IMR-90 (cell line): ENCODE measurements around the gene TTC28. TPM values are rescaled to one million over a fixed set of nuclear protein-coding genes. Genes with fewer than 3 reads are reported as not detected.

Experiments
- ATAC-seq: fragments of 200-7000 bp; cut with Tn5 transposase; 2 replicates; pipeline ENCODE4 v1.9.1; 2020; ENCODE audit warnings: low read depth, mild to moderate bottlenecking, moderate library complexity
- BruUV-seq: library from RNA; stranded (reverse); fragments of 400-500 nt; replicated peaks from 2 replicates; lab custom pipeline; 2021; lab: Mats Ljungman, UMichigan
- CTCF ChIA-PET: fragments of 300-600 bp; formaldehyde crosslinking; extraction: SDS; loops from one replicate; lab custom pipeline; 2021; ENCODE audit warnings: antibody characterized with exemption; lab: Yijun Ruan, JAX
- POLR2A ChIA-PET: fragments of 300-600 bp; sonication (Branson Sonifier 250); formaldehyde crosslinking; loops from one replicate; lab custom pipeline; 2022; ENCODE audit warnings: antibody characterized with exemption; ENCODE audit not compliant: unreplicated experiment; lab: Charles Lee
- DNase-seq: peaks from one replicate; pipeline ENCODE4 v3.0.0; 2013
- H2AFZ ChIP-seq: replicated peaks from 2 replicates; pipeline ENCODE3; 2013; ENCODE audit warnings: low read length, mild to moderate bottlenecking; ENCODE audit not compliant: poor library complexity
- H2AK5ac ChIP-seq: 2 replicates; pipeline ENCODE4 v1.6.1; 2013; ENCODE audit warnings: low read depth, low read length, inconsistent platforms
- H2AK9ac ChIP-seq: replicated peaks from 2 replicates; pipeline ENCODE3; 2013; ENCODE audit warnings: mild to moderate bottlenecking, low read depth, low read length, moderate library complexity; ENCODE audit not compliant: poor library complexity
- H2BK120ac ChIP-seq: 2 replicates; pipeline ENCODE4 v1.6.1; 2013; ENCODE audit warnings: low read depth, low read length, inconsistent platforms
- H2BK15ac ChIP-seq: 3 replicates; pipeline ENCODE4 v1.6.1; 2013; ENCODE audit warnings: low read depth, low read length, inconsistent platforms
- H2BK20ac ChIP-seq: 2 replicates; pipeline ENCODE4 v1.6.1; 2013; ENCODE audit warnings: low read depth, mild to moderate bottlenecking, inconsistent platforms, low read length, moderate library complexity
- H2BK5ac ChIP-seq: 2 replicates; pipeline ENCODE4 v1.6.1; 2013; ENCODE audit warnings: mild to moderate bottlenecking, low read depth, low read length, inconsistent platforms; ENCODE audit not compliant: poor library complexity, severe bottlenecking
- H3K14ac ChIP-seq: replicated peaks from 2 replicates; pipeline ENCODE4 v1.6.1; 2013; ENCODE audit warnings: low read depth, low read length, inconsistent platforms
- H3K18ac ChIP-seq: 2 replicates; pipeline ENCODE4 v1.6.1; 2013; ENCODE audit warnings: low read depth, low read length, control low read depth
- H3K23ac ChIP-seq: 2 replicates; pipeline ENCODE4 v1.6.1; 2013; ENCODE audit warnings: low read depth, low read length, inconsistent platforms
- H3K27ac ChIP-seq: 2 replicates; pipeline ENCODE4 v1.5.1; 2013; ENCODE audit warnings: mild to moderate bottlenecking, control low read depth, low read length; ENCODE audit not compliant: insufficient read depth
- H3K27me3 ChIP-seq: 2 replicates; pipeline ENCODE4 v1.6.1; 2013; ENCODE audit warnings: low read length; ENCODE audit not compliant: control insufficient read depth, insufficient read depth
- H3K36me3 ChIP-seq: 2 replicates; pipeline ENCODE4 v1.6.1; 2013; ENCODE audit warnings: low read length, mixed read lengths; ENCODE audit not compliant: control insufficient read depth, insufficient read depth
- H3K4ac ChIP-seq: 2 replicates; pipeline ENCODE4 v1.6.1; 2013; ENCODE audit warnings: low read depth, low read length, inconsistent platforms
- H3K4me1 ChIP-seq: 2 replicates; pipeline ENCODE4 v1.6.1; 2013; ENCODE audit warnings: low read length, mixed read lengths; ENCODE audit not compliant: control insufficient read depth, insufficient read depth
- H3K4me2 ChIP-seq: 2 replicates; pipeline ENCODE4 v1.6.1; 2013; ENCODE audit warnings: low read depth, mild to moderate bottlenecking, control low read depth, low read length, moderate library complexity
- H3K4me3 ChIP-seq: 2 replicates; pipeline ENCODE4 v1.5.1; 2013; ENCODE audit warnings: low read depth, mild to moderate bottlenecking, control low read depth, low read length, moderate library complexity; ENCODE audit not compliant: insufficient read depth
- H3K56ac ChIP-seq: 2 replicates; pipeline ENCODE4 v1.6.1; 2013; ENCODE audit warnings: low read length, inconsistent platforms; ENCODE audit not compliant: insufficient read depth; ENCODE audit errors: extremely low read depth
- H3K79me1 ChIP-seq, 2 experiments: 2 replicates each; pipeline ENCODE4 v1.6.1; 2013; ENCODE audit warnings: low read length in 2 of 2, inconsistent platforms in 1 of 2, low read depth in 1 of 2
- H3K9ac ChIP-seq: 2 replicates; pipeline ENCODE4 v1.6.1; 2013; ENCODE audit warnings: low read depth, low read length, control low read depth
- H3K9me1 ChIP-seq: 2 replicates; pipeline ENCODE4 v1.6.1; 2013; ENCODE audit warnings: low read length, inconsistent platforms; ENCODE audit not compliant: insufficient read depth
- H3K9me3 ChIP-seq: 2 replicates; pipeline ENCODE4 v1.6.1; 2013; ENCODE audit warnings: low read length; ENCODE audit not compliant: control insufficient read depth, insufficient read depth
- H4K20me1 ChIP-seq: 2 replicates; pipeline ENCODE4 v1.6.1; 2013; ENCODE audit warnings: low read length, inconsistent platforms; ENCODE audit not compliant: insufficient read depth
- H4K5ac ChIP-seq: 2 replicates; pipeline ENCODE4 v1.6.1; 2013; ENCODE audit warnings: mild to moderate bottlenecking, low read depth, low read length, control low read depth
- H4K8ac ChIP-seq, 2 experiments: 2 replicates each; pipeline ENCODE4 v1.6.1; 2013; ENCODE audit warnings: low read depth in 2 of 2, low read length in 2 of 2, control low read depth in 1 of 2, inconsistent platforms in 1 of 2
- H4K91ac ChIP-seq: 2 replicates; pipeline ENCODE4 v1.6.1; 2013; ENCODE audit warnings: low read depth, low read length, inconsistent platforms; ENCODE audit not compliant: insufficient read depth
- BHLHE40 ChIP-seq: fragments of 150-350 bp; IDR thresholded peaks from 2 replicates; pipeline ENCODE4 v1.6.1; 2016; ENCODE audit warnings: mild to moderate bottlenecking, low read depth, low read length
- CEBPB ChIP-seq: IDR thresholded peaks from 2 replicates; pipeline ENCODE4 v1.6.1; 2012; ENCODE audit warnings: low read depth, low read length, improper control_type of control experiment
- CHD1 ChIP-seq: IDR thresholded peaks from 2 replicates; pipeline ENCODE4 v1.6.1; 2012; ENCODE audit warnings: low read depth, low read length, improper control_type of control experiment
- CTCF ChIP-seq: conservative IDR thresholded peaks from 2 replicates; pipeline ENCODE4 v1.5.1; 2012; ENCODE audit warnings: mild to moderate bottlenecking, low read depth, low read length, improper control_type of control experiment
- FOS ChIP-seq: fragments of 150-350 bp; IDR thresholded peaks from 2 replicates; pipeline ENCODE4 v1.6.1; 2016; ENCODE audit warnings: low read depth, low read length
- MAFK ChIP-seq: IDR thresholded peaks from 2 replicates; pipeline ENCODE4 v1.6.1; 2012; ENCODE audit warnings: low read depth, low read length, improper control_type of control experiment
- MAZ ChIP-seq: IDR thresholded peaks from 2 replicates; pipeline ENCODE4 v1.6.1; 2012; ENCODE audit warnings: low read depth, mild to moderate bottlenecking, low read length, improper control_type of control experiment, moderate library complexity, borderline replicate concordance
- MXI1 ChIP-seq: IDR thresholded peaks from 2 replicates; pipeline ENCODE4 v1.6.1; 2012; ENCODE audit warnings: low read depth, mild to moderate bottlenecking, low read length, moderate library complexity, borderline replicate concordance
- NFE2L2 ChIP-seq: fragments of 150-350 bp; IDR thresholded peaks from 2 replicates; pipeline ENCODE4 v1.6.1; 2016; ENCODE audit warnings: low read depth, mild to moderate bottlenecking, low read length
- POLR2A ChIP-seq: IDR thresholded peaks from 2 replicates; pipeline ENCODE4 v1.6.1; 2012; ENCODE audit warnings: mild to moderate bottlenecking, low read depth, low read length
- RAD21 ChIP-seq: IDR thresholded peaks from 2 replicates; pipeline ENCODE4 v1.6.1; 2012; ENCODE audit warnings: low read length, improper control_type of control experiment
- RCOR1 ChIP-seq: IDR thresholded peaks from 2 replicates; pipeline ENCODE4 v1.6.1; 2012; ENCODE audit warnings: mild to moderate bottlenecking, low read length, improper control_type of control experiment; ENCODE audit not compliant: insufficient replicate concordance
- RFX5 ChIP-seq: IDR thresholded peaks from 2 replicates; pipeline ENCODE4 v1.8.0; 2012; ENCODE audit warnings: low read depth, mild to moderate bottlenecking, low read length, moderate library complexity
- SMC3 ChIP-seq: fragments of 150-350 bp; IDR thresholded peaks from 2 replicates; pipeline ENCODE4 v1.6.1; 2016; ENCODE audit warnings: low read depth, mild to moderate bottlenecking, antibody characterized with exemption, low read length, moderate library complexity
- USF2 ChIP-seq: fragments of 150-350 bp; IDR thresholded peaks from 2 replicates; pipeline ENCODE4 v1.6.1; 2017; ENCODE audit warnings: mild to moderate bottlenecking, antibody characterized with exemption, low read length, low read depth
- whole genome bisulfite sequencing, 2 experiments: methylation state at CpG; one replicate each; pipeline versions ENCODE4 v1.1.5 to v1.1.7; 2013; ENCODE audit warnings: missing lambda C conversion rate in 2 of 2; ENCODE audit not compliant: insufficient read length in 1 of 2; ENCODE audit errors: extremely low coverage in 2 of 2; 5-methylcytosine and 5-hydroxymethylcytosine counted together
- dilution Hi-C: fragments of 300-500 bp; cut with HindIII; formaldehyde crosslinking; loops from one replicate; pipeline ENCODE4 v1.14.3; 2018; ENCODE audit warnings: low sequenced_read_pairs; ENCODE audit not compliant: unreplicated experiment
- in situ Hi-C: fragments of 300-500 bp; cut with MboI; formaldehyde crosslinking; loops from 3 replicates; pipeline ENCODE4 v1.14.3; 2019; ENCODE audit warnings: low sequenced_read_pairs, inconsistent platforms, mixed read lengths
- intact Hi-C: fragments of 100-400 bp; cut with micrococcal nuclease; formaldehyde crosslinking; loops from 2 replicates; pipeline ENCODE4 v1.10.0; 2022
- polyA plus RNA-seq, 3 experiments: library from polyadenylated mRNA; depleted of rRNA; stranded (reverse); fragments of >200 nt; gene quantifications; 2 replicates each; pipeline ENCODE4 v1.2.3, GENCODE V29; 2012; ENCODE audit warnings: low replicate concordance in 1 of 3
- total RNA-seq: library from RNA; depleted of rRNA; stranded (reverse); fragments of >200 nt; gene quantifications from 2 replicates; pipeline ENCODE4 v1.2.3, GENCODE V29; 2012

The TTC28 gene
- total and polyA plus RNA-seq, 2 of the 4 experiments (the other 2 are of a cell fraction): 5.6 to 13.3 TPM

- Histone ChIP-seq H3K9me1 (no peaks in the 10 kb centered on the region), H2AK9ac (no peak overlapping the region), H3K23ac (no peak overlapping the region), H2BK120ac (no peak overlapping the region), H3K4me3 (no peak overlapping the region), H3K36me3 (no peaks in the 10 kb centered on the region), H3K56ac (no peak overlapping the region), H4K20me1 (no peaks in the 10 kb centered on the region), H3K27ac (no peak overlapping the region), H2BK5ac (no peak overlapping the region), H2AK5ac (no peak overlapping the region), H2BK15ac (no peak overlapping the region), H3K4ac (no peak overlapping the region), H3K27me3 (no peaks in the 10 kb centered on the region), H2BK20ac (no peak overlapping the region), H2AFZ (no peak overlapping the region), H4K5ac (no peak overlapping the region), H3K4me1 (peaks cover 8% of the 10 kb centered on the region), H3K4me2 (no peak overlapping the region), H3K18ac (no peak overlapping the region; the same call in 1 of the 2 replicates), H3K9me3 (no peaks in the 10 kb centered on the region), H3K14ac (no peak overlapping the region), H3K9ac (no peak overlapping the region), H4K91ac (no peak overlapping the region), H4K8ac (no peak overlapping the region), H3K79me1 (0 out of 4 replicates have a peak, but pooled peaks cover 3 to 10% of the 10 kb centered on the region in 2 experiments)
- dilution Hi-C loops: no loop called here
- intact Hi-C loops: no loop called here
- no TSS peak for BruUV-seq
- in situ Hi-C loops: no loop called here
- POLR2A ChIA-PET: no interaction called here
- WGBS, 2 experiments: no CpG with 5 or more reads among the region's 1 CpG
- no peak for TF ChIP-seq SMC3
- TF ChIP-seq CTCF: no peak
- no peak for TF ChIP-seq MAFK
- no peak for TF ChIP-seq BHLHE40
- TF ChIP-seq RCOR1: no peak
- TF ChIP-seq POLR2A: no peak
- no peak for TF ChIP-seq RFX5
- no peak for TF ChIP-seq CHD1
- no peak for TF ChIP-seq USF2
- no peak for TF ChIP-seq MAZ
- TF ChIP-seq RAD21: no peak
- TF ChIP-seq MXI1: no peak
- no peak for TF ChIP-seq CEBPB
- no peak for TF ChIP-seq FOS
- no peak for TF ChIP-seq NFE2L2
- CTCF ChIA-PET: no interaction called here
- no peak for ATAC-seq
- no peak for DNase-seq
Measured at GRCh38 chr22:28204382-28204781, 475.3 kb downstream of the TTC28 start.
